Activated T-cell treated with anti-CD3 and anti-CD28 coated beads, Interleukin-2, amount 50 U/mL, for 4 hours (primary cell): ENCODE data around the gene ALKBH4. TPM values are rescaled to one million over a fixed set of nuclear protein-coding genes. Genes with fewer than 3 reads are reported as not detected.
A peak's percentile ranks its signal among the peaks of the same experiment; 100 is the strongest.
"Not testable (repeated sequence)": the region's sequence is repeated elsewhere in the genome, so short reads cannot be mapped to it uniquely, and the experiment has no call there.

Source experiments
- ATAC-seq, 2 donors: fragments of 200-7000 bp; cut with Tn5 transposase; one replicate each; pipeline ENCODE4 v1.10.0; 2021
- DNase-seq: peaks from one replicate; pipeline ENCODE4 v3.0.0-alpha.2; 2020
- H3K27me3 Mint-ChIP-seq: one replicate; pipeline ENCODE4 v1.8.0; 2021; ENCODE audit warnings: low read depth, mixed read lengths
- H3K36me3 Mint-ChIP-seq: one replicate; pipeline ENCODE4 v1.8.0; 2022; ENCODE audit warnings: mixed read lengths; ENCODE audit not compliant: insufficient read depth
- H3K4me1 Mint-ChIP-seq: one replicate; pipeline ENCODE4 v1.8.0; 2021; ENCODE audit warnings: low read depth, mixed read lengths
- H3K4me3 Mint-ChIP-seq: one replicate; pipeline ENCODE4 v1.8.0; 2021; ENCODE audit warnings: mild to moderate bottlenecking, moderate library complexity, mixed read lengths
- H3K9me3 Mint-ChIP-seq: one replicate; pipeline ENCODE4 v1.8.0; 2021; ENCODE audit warnings: mixed read lengths
- total RNA-seq, 3 donors: library from RNA; stranded (reverse); gene quantifications; one replicate each; pipeline ENCODE4 v1.2.1, GENCODE V29; 2021

The ALKBH4 gene
- total RNA-seq, 3 donors from 2014 or later = 13.7 to 15.4 (median 15.0) TPM

DNA sequence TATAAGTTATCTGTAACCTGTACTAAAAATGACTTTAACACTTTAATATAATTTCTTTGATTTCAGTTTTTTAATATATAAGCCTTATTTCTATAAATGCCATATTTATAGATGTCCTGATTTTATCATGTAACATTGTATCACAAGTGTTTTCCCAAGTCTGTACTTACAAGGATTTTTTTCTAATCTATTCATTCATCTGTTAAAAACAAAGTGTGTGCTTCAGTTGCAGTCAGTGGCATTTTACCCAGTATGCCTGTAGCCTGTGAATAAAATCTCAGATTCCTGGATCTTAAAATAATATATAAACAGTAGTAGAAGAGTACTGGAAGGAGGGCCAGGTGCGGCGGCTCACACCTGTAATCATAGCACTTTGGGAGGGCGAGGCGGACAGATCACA, 51.1 kb downstream of the ALKBH4 start:
- H3K9me3 Mint-ChIP-seq = peaks cover 6% of the 10 kb centered on the region
- H3K27me3 Mint-ChIP-seq = no peaks in the 10 kb centered on the region
- ATAC-seq (no peak), DNase-seq (no peak)
- peaks cover 46% of the 10 kb centered on the region for H3K4me1 Mint-ChIP-seq
- H3K36me3 Mint-ChIP-seq = peaks cover 33% of the 10 kb centered on the region
- no peak overlapping the region for H3K4me3 Mint-ChIP-seq

DNA sequence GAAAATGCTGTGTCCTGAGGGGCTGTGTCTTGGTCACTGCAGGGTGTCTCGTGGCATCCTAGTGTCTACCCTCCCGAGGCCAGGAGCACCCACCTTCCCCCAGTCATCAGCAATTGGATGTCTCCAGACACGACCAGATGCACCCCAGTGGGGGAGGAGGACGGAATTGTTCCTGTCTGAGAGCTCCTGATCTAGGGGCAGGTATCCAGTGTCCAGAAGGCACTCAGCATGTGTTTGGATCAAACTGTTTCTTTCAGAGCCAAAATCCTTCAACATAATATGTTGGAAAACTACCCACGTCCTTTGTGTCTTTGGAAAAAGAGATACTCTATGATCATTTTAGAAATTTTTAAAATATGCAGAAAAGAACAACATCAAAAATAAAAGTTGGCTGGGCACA, 51.6 kb downstream of the ALKBH4 start:
- Mint-ChIP-seq H3K4me3 (no peak overlapping the region), H3K4me1 (peaks cover 41% of the 10 kb centered on the region), H3K36me3 (peaks cover 35% of the 10 kb centered on the region), H3K27me3 (no peaks in the 10 kb centered on the region), H3K9me3 (peaks cover 6% of the 10 kb centered on the region)
- no peak for DNase-seq
- ATAC-seq = no peak

DNA sequence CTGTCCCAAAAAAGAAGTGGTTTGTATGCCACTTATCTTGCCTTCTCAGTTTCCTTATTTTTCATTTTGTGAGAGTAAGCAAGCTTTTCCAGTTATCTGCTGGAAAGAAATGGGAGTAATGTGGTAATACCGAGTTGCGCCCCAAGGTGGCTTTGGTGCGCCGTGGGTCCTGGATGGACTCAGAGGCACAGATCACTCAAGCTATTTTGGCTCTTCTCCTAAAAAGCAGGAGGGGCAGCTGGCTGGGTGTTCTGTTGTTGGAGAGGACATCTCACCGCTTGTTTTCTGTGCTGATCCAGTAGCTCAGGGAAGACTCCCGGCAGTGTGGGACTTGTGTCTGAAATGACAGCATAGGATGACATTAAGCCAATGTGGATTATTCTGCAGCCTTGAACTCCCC, 52.1 kb downstream of the ALKBH4 start:
- H3K4me3 Mint-ChIP-seq = no peak overlapping the region
- H3K9me3 Mint-ChIP-seq = peaks cover 6% of the 10 kb centered on the region
- H3K4me1 Mint-ChIP-seq = peaks cover 36% of the 10 kb centered on the region
- DNase-seq (peak; percentile 48), ATAC-seq (no peak)
- H3K36me3 Mint-ChIP-seq = peaks cover 40% of the 10 kb centered on the region
- no peaks in the 10 kb centered on the region for H3K27me3 Mint-ChIP-seq

DNA sequence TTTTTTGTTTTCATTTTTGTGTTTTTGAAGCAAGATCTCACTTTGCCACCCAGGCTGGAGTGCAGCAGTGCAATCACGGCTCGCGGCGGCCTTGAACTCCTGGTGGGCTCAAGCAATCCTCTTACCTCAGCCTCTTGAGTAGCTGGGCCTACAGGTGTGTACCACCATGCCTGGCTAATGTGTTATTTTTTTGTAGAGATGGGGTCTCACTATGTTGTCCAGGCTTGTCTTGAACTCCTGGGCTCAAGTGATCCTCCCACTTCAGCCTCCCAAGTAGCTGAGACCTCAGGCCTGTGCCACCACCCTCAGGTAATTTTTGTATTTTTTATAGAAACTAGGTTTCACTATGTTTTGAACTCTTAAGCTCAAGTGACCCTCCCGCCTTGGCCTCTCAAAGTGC, 53.7 kb downstream of the ALKBH4 start:
- H3K4me3 Mint-ChIP-seq = no peak overlapping the region
- ATAC-seq (no peak), DNase-seq (no peak)
- H3K27me3 Mint-ChIP-seq = no peaks in the 10 kb centered on the region
- peaks cover 6% of the 10 kb centered on the region for H3K9me3 Mint-ChIP-seq
- peaks cover 41% of the 10 kb centered on the region for H3K36me3 Mint-ChIP-seq
- peaks cover 20% of the 10 kb centered on the region for H3K4me1 Mint-ChIP-seq

DNA sequence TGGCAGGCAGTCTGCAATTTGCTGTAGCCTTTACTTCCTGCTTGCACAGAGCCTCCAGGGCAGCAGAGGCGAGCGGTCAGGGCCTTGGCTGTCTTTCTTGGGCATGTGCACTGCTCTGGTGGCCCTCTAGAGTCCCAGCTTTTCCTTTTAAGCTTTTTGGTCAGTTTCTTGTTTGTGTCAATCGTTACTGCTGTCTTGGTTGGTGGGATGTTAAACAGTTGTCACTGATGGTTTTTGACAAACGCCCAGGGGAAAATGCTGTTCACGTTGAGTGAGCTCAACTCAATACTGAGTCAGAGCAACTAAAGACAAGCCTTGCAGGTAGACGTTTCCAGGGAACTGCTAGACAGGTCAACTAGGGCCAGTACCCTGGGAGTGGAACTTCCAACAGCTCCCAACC, 54.5 kb downstream of the ALKBH4 start:
- no peak for DNase-seq
- Mint-ChIP-seq H3K4me1 (peaks cover 12% of the 10 kb centered on the region), H3K4me3 (no peak overlapping the region), H3K9me3 (peaks cover 6% of the 10 kb centered on the region), H3K36me3 (peaks cover 44% of the 10 kb centered on the region), H3K27me3 (no peaks in the 10 kb centered on the region)
- no peak for ATAC-seq

DNA sequence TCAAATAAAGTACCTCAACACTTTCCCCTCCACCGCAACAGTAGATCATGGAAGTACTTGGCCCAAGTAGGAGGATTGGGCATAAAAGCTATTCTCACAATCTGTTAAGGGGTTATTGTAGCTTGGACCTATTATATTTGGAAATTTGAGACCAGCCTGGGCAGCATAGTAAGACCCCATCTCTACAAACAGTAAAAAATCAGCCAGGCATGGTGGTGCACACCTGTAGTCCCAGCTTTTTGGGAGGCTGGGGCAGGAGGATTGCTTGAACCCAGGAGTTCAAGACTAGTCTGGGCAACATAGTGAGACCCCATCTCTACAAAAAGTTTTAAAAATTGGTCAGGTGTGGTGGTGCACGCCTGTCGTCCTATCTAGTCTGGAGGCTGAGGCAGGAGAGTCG, 55.3 kb downstream of the ALKBH4 start:
- Mint-ChIP-seq H3K4me1 (peaks cover 11% of the 10 kb centered on the region), H3K36me3 (peaks cover 49% of the 10 kb centered on the region), H3K9me3 (peaks cover 6% of the 10 kb centered on the region), H3K4me3 (no peak overlapping the region), H3K27me3 (no peaks in the 10 kb centered on the region)
- DNase-seq = no peak
- no peak for ATAC-seq

DNA sequence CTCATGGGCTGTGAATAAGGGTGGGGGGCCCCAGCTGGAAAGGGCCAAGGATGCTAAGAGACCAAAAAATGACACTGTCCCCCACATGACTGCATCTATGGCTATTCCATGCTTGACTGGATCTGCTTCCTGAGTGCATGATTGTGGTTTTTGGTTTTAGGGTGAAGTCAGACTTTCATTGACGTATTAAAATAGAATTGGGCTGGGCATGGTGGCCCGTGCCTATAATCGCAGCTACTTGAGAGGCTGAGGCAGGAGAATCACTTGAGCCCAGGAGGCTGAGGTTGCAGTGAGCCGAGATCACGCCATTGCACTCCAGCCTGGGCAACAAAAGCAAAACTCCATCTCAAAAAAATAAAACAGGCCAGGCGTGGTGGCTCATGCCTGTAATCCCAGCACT, 56.1 kb downstream of the ALKBH4 start:
- ATAC-seq, H3K9me3 Mint-ChIP-seq, DNase-seq, H3K27me3 Mint-ChIP-seq, H3K4me3 Mint-ChIP-seq, H3K4me1 Mint-ChIP-seq: not testable (repeated sequence)
- H3K36me3 Mint-ChIP-seq = peaks cover 53% of the 10 kb centered on the region

DNA sequence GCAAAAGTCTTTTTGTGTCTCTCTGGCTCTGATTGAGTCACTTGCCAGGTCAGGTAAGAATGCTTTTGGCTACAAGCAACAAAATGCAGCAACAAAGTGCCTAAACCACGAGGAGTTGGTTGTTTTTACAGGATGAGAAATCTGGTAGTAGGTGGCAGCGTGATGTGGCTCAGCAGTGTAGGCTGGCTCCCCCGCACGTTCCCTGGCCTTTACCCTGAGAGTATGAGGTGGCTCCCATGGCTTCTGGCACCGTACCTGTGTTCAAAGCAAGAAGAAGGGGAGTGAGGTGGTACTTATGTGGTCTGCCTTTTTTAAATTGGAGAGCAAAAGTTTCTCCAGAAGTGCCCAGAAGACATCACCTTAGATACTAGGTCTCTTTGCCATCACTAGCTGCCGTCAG, 56.8 kb downstream of the ALKBH4 start:
- H3K4me3 Mint-ChIP-seq = no peak overlapping the region
- DNase-seq (no peak), ATAC-seq (no peak)
- peaks cover 51% of the 10 kb centered on the region for H3K36me3 Mint-ChIP-seq
- H3K9me3 Mint-ChIP-seq = peaks cover 6% of the 10 kb centered on the region
- peaks cover 8% of the 10 kb centered on the region for H3K4me1 Mint-ChIP-seq
- no peaks in the 10 kb centered on the region for H3K27me3 Mint-ChIP-seq

Other genes with a start within 250 kb of the ALKBH4 start
- gene SH2B2, start 178.0 kb downstream of the ALKBH4 start, total RNA-seq = 1 to 10 TPM; 2.3 to 3.0 (median 2.6) TPM
- not detected for gene SPDYE6, start 108.4 kb downstream of the ALKBH4 start, total RNA-seq
- 10 to 100 TPM; 24.8 to 30.1 (median 27.0) TPM for gene PRKRIP1, start 68.5 kb downstream of the ALKBH4 start, total RNA-seq
- gene ORAI2, start 31.3 kb downstream of the ALKBH4 start, total RNA-seq = 10 to 100 TPM; 24.8 to 35.9 (median 27.4) TPM
- 10 to 100 TPM; 54.8 to 57.9 (median 57.7) TPM for gene LRWD1, start 121 bp upstream of the ALKBH4 start, total RNA-seq
- gene POLR2J, start 14.1 kb upstream of the ALKBH4 start, total RNA-seq = 10 to 100 TPM; 67.3 to 77.4 (median 72.0) TPM
- 10 to 100 TPM; 20.0 to 50.1 (median 35.7) TPM for gene RASA4B, start 52.9 kb upstream of the ALKBH4 start, total RNA-seq
- gene UPK3BL2, start 78.8 kb upstream of the ALKBH4 start, total RNA-seq = 1 to 10 TPM; 4.7 to 8.5 (median 7.9) TPM
- not detected for gene SPDYE2, start 86.4 kb upstream of the ALKBH4 start, total RNA-seq
- gene POLR2J3, start 107.7 kb upstream of the ALKBH4 start, total RNA-seq = 10 to 100 TPM; 19.6 to 28.5 (median 20.0) TPM
- 10 to 100 TPM; 43.7 to 58.3 (median 47.4) TPM for gene RASA4, start 151.9 kb upstream of the ALKBH4 start, total RNA-seq
- 10 to 100 TPM; 11.3 to 22.0 (median 12.7) TPM for gene UPK3BL1, start 177.9 kb upstream of the ALKBH4 start, total RNA-seq
- not detected for gene SPDYE2B, start 185.5 kb upstream of the ALKBH4 start, total RNA-seq
- 1 to 10 TPM; 5.8 to 8.5 (median 6.1) TPM for gene POLR2J2, start 206.8 kb upstream of the ALKBH4 start, total RNA-seq